GM10248 (cell line): Measurements from ENCODE around the gene ZNF429.
A peak's percentile ranks its signal among the peaks of the same experiment; 100 is the strongest.
"Not testable (repeated sequence)": the region's sequence is repeated elsewhere in the genome, so short reads cannot be mapped to it uniquely, and the experiment has no call there.

ENCODE experiments used
- CTCF ChIA-PET: fragments of 300-600 bp; sonication (Branson Sonifier 250); formaldehyde crosslinking; extraction: SDS; loops from one replicate; lab custom pipeline; 2021; ENCODE audit warnings: antibody characterized with exemption; lab: Yijun Ruan, JAX
- POLR2A ChIA-PET: fragments of 350-650 bp; sonication (Branson Sonifier 250); formaldehyde crosslinking; extraction: SDS; loops from one replicate; lab custom pipeline; 2020; ENCODE audit warnings: antibody characterized with exemption; lab: Yijun Ruan, JAX
- DNase-seq: peaks from one replicate; pipeline ENCODE4 v3.0.0; 2012; ENCODE audit errors: extremely low spot score
- CTCF ChIP-seq: IDR thresholded peaks from 2 replicates; pipeline ENCODE4 v1.5.1; 2012; ENCODE audit warnings: mild to moderate bottlenecking, low read depth; ENCODE audit errors: extremely low read depth, missing control alignments, control extremely low read depth

The ZNF429 gene

GRCh38 chr19:21472507-21472906 is 32.9 kb upstream of the ZNF429 start:
- DNase-seq: no peak
- no peak for TF ChIP-seq CTCF
- CTCF ChIA-PET: no interaction called here
- POLR2A ChIA-PET: no interaction called here

GRCh38 chr19:21474671-21475181 is 30.7 kb upstream of the ZNF429 start:
- CTCF ChIA-PET: no interaction called here
- no peak for TF ChIP-seq CTCF
- DNase-seq: peak; percentile 76
- POLR2A ChIA-PET: no interaction called here

GRCh38 chr19:21482361-21482760 is 23.0 kb upstream of the ZNF429 start:
- POLR2A ChIA-PET, DNase-seq, CTCF ChIA-PET: not testable (repeated sequence)

- POLR2A ChIA-PET: interaction anchor here (0.5 kb wide), 1 partner anchor 579 kb away, joined by 3 read pairs; no protein-coding TSS in a partner anchor
- peak; percentile 59 for TF ChIP-seq CTCF
- peak; percentile 45 for DNase-seq
- CTCF ChIA-PET: interaction anchor here (0.9 to 1.5 kb wide), 4 partner anchors 17 to 472 kb away, joined by 3 to 4 read pairs (median 3); no protein-coding TSS in a partner anchor
Observed at GRCh38 chr19:21482863-21483276, 22.5 kb upstream of the ZNF429 start.

- DNase-seq: peak; percentile 50
- peak; percentile 49 for TF ChIP-seq CTCF
- ChIA-PET CTCF (interaction anchor here (0.9 to 1.5 kb wide), 5 partner anchors 16 to 473 kb away, joined by 3 to 4 read pairs (median 3); no protein-coding TSS in a partner anchor), POLR2A (interaction anchor here (0.5 kb wide), 1 partner anchor 578 kb away, joined by 3 read pairs; no protein-coding TSS in a partner anchor)
Observed at GRCh38 chr19:21483589-21484170, 21.7 kb upstream of the ZNF429 start.

- POLR2A ChIA-PET: no interaction called here
- DNase-seq: no peak
- CTCF ChIA-PET: interaction anchor here (1.1 kb wide), 1 partner anchor 188 kb away, joined by 3 read pairs; no protein-coding TSS in a partner anchor
- TF ChIP-seq CTCF: no peak
Observed at GRCh38 chr19:21484631-21485030, 20.8 kb upstream of the ZNF429 start.

GRCh38 chr19:21485926-21486325 is 19.5 kb upstream of the ZNF429 start:
- CTCF ChIA-PET: no interaction called here
- DNase-seq: no peak
- POLR2A ChIA-PET: no interaction called here

More at GRCh38 chr19:21485926-21486325, 19.5 kb upstream of the ZNF429 start:
- TF ChIP-seq CTCF: no peak
